NCI-H1930 (cell line): ENCODE results near the gene GDPD4.

ENCODE experiments used
- DNase-seq, 2 experiments: peaks; one replicate each; lab custom pipeline; 2025; lab: John Stamatoyannopoulos, UW

GDPD4 gene

DNA sequence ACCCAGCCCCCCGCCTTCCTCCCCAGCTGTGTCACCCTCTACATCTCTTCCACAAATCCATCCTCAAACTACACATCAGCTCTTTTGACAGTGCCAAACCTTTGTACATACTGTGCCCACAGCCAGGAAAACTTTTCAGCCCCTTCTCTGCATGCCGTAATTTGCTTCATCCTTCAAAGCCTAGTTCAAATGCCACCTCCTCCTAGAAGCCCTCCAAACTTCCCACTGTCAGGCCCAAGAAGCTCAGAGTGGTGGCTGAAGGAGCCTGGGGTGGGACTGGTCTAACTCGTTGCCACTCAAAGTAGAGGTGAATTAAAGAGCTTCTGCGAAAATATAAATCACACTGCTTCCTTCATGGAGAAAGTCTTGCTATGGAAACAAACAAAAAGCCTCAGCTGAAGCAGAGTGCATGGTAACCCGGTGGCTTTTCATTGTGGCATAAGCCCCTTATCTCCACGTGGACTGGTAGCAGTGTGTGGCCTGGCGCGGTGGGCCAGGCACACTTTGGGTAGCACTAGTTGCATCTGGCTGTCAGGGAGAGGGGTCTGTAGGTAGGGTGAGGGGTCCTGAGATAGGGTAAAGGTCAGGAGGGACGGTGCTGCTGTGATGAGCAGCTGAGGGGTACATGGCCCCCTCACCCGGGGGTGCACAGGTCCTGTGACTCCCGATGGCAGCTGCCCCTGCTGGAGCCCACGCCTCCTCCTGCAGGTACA, 96.6 kb downstream of the GDPD4 start:
- no peak for DNase-seq

DNA sequence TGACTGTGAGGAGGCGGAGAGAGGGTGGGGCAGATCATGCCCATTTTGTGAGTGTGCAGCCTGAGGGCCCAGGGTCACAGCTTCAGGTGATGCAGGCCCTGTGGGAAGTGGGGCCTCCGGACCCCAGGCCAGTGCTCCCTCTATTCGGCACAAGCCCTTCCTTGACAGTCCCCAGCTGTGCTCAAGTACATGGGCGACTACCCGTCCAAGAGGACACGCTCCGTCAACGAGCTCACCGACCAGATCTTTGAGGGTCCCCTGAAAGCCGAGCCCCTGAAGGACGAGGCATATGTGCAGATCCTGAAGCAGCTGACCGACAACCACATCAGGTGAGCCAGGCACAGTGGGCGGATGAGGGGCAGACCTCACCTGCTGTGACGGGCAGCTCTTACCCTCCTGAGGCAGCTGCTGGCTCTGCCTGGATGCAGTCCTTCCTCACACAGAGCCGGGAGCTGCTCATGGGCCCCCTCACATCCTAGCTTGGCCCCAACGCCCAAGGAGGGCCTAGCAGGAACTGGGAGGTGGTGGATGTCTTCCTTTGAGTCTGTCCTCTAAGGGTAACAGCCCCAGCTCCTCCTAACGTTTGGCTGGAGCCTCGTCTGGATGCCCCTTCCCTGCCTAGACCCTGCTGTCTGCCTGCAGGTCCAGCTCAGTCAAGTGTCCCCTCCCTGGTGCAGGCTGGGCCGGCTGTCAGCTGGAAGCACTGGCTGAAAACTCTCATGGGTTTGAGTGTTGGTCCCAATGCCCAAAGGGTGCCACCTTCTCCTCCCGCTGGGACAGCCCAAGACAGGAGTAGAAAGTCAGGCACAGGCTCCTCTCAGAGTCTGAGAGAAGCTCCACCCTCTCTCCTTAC, 97.4 kb downstream of the GDPD4 start:
- no peak for DNase-seq

DNA sequence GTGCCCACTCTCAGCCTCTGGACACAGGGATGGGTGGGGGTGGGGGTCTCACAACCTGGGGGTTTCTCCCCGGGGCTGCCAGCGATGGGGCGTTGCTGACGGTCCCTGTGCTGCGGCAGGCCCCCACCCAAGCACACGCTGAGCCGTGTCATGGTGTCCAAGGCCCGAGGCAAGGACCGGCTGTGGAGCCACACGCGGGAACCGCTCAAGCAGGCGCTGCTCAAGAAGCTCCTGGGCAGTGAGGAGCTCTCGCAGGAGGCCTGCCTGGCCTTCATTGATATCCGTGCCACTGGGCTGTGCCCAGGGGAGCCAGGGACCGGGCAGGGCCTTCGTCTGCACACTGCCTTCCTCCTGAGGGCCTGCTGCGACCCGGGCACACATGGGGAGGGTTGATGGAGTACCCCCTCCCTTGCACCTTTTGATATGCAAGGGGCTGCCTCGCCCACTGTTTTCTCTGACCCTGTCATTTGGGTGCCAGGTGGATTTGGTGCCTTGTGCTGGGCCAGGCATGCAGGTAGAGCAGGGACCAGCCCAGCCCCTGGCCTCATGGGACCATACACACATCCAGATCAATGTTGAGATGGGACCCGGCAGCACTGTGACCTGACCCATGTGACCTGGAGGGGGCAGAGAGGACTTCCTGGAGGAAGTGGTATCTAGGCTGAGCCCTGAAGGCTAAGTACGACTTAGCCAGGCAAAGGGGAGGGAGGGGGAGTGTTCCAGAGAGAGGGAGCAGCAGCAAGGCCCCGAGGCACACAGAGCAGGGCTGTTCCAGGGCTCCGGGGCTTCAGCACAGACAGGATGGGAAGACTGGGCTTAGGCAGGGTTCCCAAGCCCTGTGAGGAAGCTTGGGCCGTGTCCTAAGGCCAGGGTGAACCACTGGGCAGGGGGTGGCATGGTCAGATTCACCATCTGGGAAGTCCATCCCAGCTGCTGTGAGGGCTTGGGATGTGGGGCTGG, 98.3 kb downstream of the GDPD4 start:
- no peak for DNase-seq

DNA sequence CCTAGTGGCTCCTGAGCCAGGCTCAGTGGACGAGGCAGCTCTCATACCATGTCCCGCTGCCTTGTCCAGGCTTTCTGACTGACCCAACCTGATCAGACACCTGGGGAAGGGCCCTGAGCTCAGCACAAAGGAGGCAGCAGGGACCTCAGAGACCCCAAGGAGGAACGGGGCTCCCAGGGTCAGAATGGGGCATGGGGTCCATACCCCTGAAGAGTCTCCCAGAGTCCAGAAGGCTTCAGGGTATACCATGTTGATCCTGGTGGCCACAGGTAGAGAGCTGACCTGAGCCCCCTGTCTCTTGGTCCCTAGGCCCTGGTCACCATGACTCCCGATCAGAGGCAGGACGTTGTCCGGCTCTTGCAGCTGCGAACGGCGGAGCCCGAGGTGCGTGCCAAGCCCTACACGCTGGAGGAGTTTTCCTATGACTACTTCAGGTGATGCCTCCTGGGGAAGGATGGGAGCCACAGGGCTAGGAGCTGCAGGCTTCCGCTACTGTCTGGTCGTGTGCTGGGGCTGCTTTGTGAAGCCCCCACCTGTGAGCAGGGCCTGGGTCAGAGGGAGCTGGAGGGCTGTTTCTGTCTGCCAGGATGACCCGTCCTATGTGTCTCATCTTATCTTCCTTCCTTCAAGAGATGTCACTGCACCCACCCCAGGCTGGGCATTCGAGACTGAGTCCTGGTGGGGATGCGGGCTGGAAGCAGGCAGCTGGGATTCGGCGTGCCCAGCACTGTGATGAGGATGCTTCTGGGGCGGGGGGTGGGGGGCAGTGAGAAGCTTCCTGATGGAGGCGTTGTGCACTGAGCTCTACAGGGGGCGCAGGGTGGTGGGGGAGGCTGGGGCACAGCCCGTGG, 99.3 kb downstream of the GDPD4 start:
- DNase-seq: no peak

DNA sequence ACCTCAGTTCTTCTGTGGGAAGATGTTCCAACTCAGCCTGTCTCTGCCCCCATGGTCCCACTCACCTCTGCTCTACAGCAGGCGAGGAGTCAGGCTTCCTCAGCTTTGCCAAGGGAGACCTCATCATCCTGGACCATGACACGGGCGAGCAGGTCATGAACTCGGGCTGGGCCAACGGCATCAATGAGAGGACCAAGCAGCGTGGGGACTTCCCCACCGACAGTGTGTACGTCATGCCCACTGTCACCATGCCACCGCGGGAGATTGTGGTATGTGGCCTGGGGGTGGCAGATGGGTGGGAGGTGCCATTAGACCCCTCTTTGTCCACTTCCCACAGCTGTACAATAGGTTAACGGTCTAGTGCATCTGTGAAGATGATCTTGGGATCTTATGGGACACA, 100.1 kb downstream of the GDPD4 start:
- no peak for DNase-seq

DNA sequence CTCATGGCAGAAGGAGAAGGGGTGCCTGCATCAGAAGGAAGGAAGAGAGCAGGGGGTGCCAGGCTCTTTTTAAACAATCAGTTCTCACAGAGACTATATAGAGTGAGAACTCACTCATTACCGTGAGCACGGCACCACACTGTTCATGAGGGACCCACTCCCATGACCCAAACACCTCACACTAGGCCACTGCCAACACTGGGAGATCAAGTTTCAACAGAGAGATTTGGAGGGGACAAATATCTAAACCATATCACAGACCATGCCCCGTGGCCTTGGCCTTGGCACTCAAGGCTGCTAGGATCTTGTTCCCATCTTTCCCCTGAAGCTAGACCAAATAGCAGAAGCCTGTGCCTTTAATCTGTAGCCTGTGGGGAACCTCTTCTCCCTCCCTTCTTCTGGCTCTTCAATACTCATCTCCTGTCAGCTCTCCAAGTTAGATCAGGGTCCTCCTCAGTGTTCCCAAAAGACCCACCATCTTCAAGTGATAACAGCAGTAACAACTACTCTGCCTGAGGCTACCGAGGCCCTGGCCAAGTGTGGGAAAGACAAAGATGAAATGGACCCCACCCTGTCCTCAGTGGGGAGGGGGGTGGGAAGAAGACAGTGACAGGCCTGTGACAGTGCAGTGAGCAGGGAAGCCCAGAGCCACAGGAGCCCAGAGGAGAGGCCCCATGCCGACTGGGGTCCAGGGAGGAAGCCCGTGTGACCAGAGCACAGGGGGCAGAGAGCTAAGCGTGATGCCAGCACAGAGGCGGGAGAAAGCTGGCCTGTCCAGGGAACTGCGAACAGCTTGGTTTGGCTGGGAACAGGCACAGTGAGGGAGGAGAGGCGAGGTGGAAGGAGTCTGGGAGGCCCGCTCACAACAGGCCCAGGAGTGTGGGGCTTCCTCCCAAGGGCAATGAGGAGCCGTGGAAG, 100.9 kb downstream of the GDPD4 start:
- DNase-seq: no peak

DNA sequence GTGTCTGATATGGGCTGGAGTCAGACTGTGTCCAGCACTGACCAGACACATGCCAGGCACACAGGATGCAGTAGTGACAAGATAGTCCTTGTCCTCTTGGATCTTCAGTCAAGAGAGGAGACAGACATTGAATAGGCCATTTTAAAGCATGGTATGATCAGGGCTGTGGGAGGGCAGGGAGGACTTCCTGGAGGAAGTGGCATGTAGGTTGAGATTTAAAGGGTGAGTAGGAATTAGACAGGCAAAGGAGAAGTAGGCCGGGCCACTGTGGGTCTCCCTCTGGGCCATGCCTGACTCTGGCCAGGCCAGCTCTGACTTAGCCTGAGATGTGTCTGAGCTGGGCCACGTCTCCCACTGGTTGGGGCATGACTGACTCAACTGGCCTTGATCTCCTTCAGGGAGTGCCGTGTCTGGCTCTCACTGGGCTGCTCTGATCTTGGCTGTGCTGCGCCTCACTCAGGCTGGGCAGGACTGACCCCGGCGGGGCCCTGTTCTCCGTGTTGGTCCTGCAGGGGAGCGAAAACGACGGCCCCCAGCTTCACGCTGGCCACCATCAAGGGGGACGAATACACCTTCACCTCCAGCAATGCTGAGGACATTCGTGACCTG, 102.2 kb downstream of the GDPD4 start:
- DNase-seq: no peak

DNA sequence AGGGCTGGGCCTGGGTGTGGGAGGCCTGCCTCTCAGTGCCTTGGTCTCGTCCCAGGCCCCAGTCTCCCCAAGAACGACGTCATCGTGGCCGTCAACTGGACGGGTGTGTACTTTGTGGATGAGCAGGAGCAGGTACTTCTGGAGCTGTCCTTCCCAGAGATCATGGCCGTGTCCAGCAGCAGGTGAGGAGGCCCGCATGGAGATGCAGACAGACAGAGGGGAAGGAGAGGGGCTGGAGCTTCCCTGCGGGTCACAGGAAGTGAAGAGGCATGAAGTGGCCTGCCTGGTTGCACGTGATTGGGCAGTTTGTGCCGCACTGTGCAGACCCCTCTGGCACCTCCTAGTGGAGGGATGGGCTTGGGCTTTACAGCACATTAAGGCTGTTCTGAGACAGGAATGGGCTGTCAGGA, 103.0 kb downstream of the GDPD4 start:
- DNase-seq: no peak

DNA sequence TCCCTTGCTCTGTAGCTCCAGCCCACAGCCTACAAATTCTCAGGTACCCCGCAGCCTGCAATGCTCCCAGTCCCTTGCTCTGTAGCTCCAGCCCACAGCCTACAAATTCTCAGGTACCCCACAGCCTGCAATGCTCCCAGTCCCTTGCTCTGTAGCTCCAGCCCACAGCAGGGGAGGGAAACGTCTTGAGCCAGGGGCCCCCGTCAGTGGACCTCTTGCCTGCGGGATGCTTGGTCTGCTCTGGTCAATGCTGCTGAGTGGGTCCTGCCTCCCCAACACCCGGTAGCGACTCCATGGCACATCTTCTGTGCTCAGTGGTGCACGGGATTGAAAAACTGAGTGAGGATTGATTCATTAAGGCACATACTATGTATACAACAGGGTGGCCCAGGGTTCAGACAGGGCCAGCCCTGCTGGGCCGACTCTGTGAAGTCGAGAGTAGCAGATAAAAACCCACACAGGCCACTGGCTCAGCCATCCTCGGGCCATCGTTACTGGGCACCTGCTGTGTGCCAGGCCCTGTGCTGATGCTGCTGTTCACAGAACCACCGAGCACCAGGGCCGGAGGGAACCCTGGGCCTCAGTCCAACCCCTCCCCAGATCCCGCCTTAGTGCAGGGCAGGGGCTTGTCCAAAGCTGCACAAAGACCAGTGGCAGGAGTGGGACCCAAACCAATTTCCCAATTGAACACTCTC, 103.7 kb downstream of the GDPD4 start:
- DNase-seq: no peak

DNA sequence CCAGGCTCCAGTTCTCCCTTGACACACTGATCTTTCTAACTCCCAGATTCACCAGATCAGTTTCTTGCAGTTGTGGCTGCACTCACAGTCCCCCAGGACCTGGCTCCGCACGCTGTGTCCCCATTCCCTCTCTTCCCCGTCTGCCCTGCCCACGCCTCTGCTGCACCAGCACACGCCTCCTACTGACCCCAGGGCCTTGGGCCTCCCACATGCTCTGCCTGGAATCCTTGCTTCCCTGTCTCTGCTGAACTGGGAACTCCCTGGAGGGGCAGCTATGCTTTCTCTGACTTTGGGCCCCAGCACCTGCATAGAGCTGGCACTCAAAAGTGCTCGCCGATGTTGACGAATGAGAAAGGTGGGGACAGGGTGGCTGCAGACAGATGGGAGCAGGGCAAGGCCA, 104.5 kb downstream of the GDPD4 start:
- no peak for DNase-seq

DNA sequence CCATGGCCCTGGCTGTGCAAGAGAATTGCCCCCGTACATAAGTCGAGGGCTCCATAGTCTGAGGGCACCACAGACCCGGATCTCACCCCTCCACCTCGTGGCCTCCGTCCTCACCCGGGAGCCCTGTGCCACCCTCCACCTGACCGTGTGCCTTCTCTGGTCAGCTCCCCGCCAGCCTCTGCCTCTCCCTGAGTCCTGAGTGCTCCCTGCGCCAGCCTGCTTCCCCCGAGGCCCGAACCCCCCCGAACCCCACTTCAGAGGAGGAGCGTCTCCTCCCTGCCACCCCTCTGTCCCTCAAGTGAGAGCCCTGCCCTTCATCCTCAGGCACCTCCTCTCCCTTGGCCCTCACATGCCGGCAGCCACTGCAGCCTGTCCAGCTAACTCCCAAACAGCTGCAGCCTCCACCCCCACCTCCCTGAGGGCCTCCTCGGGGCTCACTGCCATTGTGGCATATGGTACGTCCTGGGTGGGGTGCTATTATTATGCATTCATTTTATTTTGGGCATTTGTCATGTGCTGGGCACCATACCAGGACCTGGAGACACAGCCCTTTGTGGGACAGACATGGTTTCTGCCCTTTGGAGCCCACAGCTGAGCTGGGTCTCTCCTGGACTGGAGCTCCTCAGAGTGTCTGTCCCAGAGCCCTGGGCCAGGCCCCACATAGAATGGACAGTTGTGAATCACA, 106.3 kb downstream of the GDPD4 start:
- DNase-seq: no peak

DNA sequence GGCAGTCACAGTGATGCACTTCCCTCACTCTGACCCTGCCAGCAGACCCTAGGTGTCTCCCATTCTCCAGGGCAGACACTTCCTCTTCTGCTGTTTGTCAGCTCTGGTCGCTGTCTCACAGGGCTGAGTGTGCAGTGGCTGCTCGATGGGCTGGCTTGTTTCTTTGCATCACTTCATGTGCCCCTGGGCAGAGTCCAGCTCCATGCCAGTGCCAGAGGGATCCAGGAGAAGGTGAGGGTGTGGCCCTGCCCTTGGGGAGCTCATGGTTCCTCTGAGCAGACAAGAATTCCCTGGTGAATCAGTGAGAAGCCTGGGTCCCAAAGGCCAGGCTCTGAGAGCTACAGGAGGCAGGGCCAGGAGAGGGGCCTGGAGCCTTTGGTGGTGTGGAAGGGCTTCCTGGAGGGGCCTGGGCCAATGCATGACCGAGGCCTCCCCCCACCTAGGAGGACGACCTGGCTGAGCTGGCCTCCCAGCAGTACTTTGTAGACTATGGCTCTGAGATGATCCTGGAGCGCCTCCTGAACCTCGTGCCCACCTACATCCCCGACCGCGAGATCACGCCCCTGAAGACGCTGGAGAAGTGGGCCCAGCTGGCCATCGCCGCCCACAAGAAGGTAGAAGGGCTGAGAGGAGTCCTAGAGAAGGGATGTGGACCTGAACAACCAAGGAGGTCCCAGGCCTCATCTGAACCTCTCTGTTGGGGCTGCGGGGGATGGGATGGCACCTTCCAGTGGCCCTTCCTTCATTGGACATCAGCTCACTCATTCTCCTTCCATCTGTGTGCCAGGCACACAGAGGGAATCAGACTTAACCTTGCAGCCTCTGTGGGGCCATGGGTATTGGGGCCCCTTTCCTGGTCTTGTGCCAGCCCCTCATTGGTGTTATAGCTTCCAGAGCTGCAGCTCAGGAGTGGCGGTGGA, 107.3 kb downstream of the GDPD4 start:
- DNase-seq: no peak

DNA sequence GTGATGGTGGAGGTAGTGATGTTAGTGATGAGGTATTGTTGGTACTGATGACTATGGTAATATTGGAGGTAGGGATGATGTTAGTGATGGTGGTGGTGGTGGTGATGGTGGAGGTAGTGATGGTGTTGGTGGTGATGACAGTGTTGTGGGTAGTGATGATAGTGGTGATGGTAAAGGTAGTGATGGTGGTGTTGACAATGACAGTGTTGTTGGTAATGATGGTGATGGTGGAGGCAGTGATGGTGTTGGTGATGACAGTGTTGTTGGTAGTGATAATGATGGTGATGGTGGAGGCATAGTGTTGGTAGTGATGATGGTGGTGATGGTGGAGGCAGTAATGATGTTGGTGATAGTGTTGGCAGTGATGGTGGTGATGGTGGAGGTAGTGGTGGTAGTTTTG, 108.3 kb downstream of the GDPD4 start:
- no peak for DNase-seq

DNA sequence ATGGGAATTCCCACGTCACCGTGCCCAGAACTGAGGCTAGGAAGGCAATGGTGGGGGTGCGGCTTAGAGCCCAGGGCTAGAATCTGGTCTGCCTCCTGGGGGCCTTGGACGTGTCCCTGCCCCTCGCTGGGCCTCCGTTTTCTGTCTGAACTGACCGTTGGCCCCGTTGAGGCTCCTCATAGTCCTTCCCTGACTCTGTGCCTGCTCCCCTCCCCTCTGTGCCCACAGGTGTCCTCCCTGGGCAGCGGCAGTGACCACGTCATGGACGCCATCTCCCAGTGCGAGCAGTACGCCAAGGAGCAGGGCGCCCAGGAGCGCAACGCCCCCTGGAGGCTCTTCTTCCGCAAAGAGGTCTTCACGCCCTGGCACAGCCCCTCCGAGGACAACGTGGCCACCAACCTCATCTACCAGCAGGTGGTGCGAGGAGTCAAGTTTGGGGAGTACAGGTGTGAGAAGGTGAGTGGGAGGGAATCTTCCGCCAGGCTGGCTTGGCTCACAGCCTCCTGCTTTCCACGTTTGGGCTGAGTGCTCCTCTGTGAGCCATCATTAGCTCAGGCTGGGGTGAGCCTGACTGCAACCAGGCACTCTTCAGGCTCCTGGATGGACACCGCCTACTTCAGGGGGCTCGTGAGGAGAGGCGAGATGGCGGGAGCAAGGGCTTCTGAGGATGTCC, 109.5 kb downstream of the GDPD4 start:
- peak; percentile 91 to 96 for DNase-seq

DNA sequence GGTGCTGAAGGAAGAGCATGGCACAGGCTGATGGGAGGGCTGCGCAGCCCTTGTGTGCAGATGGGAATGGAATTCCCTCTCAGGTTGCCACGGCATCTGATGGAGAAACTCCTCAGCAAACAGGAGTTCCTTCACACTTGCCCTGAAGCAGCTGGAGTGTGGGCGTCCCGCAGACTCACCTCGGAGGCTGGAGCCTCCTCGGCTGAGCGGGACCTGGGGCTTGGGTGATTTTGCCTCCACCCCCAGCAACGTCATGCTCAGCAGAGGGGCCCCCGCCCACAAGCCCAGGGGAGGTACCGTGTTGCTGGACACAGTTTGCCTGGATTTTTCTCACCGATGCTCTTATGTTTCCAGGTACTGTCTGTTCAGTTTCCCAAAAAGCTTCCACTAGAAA, 110.1 kb downstream of the GDPD4 start:
- DNase-seq: peak in 1 of 2 experiments; percentile 31

DNA sequence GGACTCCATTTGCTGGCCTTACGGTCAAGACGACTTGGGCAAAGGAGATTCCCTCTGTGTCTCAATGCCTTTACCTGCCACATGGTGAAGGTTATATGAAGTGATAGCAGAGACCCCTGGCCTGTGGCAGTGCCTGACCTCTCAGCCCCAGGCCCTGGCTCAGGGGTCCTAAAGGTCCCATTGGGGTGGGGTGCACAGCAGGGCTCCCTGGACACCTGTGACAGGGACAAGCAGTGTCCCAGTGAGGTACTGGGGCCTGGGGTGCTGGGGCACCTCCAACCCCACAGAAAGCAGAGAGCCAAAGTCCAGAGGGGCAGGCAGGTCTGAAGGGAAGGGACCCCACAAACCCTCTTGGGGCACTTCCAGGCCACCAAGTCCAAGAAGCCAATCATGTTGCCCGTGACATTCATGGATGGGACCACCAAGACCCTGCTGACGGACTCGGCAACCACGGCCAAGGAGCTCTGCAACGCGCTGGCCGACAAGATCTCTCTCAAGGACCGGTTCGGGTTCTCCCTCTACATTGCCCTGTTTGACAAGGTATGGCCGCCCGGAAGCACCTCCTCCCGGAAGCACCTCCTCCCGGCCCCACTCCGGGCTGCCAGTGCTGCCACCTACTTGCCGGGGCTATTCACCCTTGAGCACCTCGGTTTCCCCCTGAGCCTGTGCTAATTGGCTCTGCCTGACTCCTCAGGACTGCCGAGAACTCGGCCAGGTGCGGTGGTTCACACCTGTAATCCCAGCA, 111.0 kb downstream of the GDPD4 start:
- DNase-seq: no peak
